HG03135 (cell line): ENCODE results near the gene AUNIP.
"Not testable (repeated sequence)": the region's sequence is repeated elsewhere in the genome, so short reads cannot be mapped to it uniquely, and the experiment has no call there.

ENCODE experiments used
- ATAC-seq: cut with Tn5 transposase; IDR thresholded peaks from one replicate; pipeline ENCODE4 v1.9.1; 2021; ENCODE audit warnings: mild to moderate bottlenecking, moderate library complexity; ENCODE audit not compliant: unreplicated experiment

Gene AUNIP

DNA sequence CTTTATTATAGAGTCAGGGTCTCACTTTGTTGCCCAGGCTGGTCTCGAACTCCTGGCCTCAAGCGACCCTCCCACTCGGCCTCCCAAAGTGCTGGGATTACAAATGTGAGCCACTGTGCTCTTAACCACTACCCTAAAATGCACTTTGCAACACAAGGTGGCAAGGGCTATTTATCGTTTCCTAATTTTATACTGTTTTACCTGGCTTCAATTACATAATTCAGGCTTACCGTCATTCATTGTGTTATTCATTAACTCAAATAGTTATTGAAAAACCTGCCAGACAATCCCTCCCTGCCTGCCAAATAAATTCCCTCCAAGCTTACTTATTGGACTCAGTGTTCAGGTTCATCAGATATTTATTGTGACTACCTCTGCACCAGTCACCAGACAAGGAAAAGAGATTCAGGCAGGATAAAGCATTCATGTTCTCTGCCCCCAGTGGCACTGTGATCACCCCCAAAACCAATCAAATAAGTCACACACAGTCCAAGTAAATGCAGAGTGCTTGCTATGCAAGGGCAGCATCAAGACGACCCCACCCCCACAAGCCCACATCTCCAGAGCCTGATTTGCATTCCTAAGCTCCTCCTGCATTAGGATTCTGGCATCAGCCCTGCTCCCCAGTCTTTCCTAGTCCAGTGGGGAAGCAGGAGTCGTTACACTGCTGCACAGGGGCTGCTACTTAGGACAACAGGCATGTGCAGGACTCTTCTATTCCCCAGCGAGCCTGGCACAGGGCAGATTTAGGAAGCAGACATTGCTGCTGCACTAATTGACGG lies 8.1 kb upstream of the AUNIP start:
- ATAC-seq, result no peak

DNA sequence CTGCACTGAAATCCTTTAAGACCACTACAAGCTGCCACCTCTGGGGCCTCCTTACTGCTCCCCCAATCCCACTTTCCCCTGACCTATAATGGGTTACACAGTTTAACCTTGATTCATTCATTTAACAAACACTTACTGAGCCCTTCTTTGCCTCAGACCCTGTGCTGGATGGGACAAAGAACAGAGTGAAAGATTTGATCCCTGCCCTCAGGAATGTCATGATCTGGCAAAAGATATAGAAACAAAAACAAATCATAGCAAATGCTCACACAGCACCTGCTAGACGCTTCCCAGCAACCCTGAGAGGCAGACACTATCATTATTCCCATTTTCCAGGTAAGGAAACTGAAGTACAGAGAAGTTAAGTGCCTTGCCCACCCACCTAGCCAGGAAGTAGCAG lies 7.0 kb upstream of the AUNIP start:
- ATAC-seq, result no peak

DNA sequence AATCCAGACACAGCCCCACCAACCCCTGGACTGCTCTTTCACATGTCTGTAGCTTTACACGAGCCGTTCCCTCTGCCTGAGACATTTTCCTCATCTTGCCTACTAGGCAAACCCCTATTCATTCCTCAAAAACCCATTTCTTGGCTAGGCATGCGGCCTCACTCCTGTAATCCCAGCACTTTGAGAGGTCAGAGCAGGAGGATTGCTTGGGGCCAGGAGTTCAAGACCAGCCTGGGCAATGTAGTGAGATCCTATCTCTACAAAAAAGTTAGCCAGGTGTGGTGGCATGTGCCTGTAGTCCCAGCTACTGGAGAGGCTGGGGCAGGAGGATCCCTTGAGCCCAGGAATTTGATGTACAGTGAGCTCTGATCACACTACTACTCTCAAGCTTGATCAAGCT lies 5.2 kb upstream of the AUNIP start:
- no peak for ATAC-seq

DNA sequence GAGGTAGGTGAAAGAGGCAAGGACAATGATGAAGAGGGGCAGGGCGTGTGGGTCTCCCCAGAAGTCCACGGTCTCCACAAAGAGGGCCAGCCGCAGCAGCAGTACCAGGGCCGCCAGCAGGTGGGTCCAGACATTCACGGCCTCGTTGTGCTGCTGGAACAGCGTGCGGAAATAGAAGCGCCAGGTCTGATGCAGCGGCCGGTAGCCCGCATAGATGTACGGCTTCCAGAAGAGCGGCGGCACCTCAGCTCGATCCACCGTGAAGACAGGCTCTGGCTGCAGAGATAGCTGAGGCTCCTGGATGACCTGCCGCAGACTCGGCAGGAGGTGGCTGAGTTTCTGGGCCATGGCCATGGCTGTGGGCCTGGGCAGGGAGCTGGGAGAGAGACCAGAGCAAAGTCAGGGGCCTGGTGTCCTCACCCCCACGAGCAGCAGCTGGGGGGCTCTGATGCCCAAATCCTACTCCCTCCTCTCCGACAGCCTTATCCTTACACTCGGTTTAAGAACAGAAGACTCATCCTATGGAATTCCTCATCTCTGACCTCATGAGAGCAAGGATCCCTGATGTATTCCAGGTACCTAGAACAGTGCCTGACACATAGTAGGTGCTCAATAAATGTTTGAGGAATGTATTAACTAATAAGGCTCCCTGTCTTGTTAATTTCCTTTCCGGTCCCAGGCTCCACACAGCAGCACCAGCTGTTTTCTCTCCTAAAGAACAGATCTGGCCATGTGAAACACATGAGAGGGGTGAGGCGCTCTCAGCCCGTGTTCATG lies 4.4 kb upstream of the AUNIP start:
- no peak for ATAC-seq

DNA sequence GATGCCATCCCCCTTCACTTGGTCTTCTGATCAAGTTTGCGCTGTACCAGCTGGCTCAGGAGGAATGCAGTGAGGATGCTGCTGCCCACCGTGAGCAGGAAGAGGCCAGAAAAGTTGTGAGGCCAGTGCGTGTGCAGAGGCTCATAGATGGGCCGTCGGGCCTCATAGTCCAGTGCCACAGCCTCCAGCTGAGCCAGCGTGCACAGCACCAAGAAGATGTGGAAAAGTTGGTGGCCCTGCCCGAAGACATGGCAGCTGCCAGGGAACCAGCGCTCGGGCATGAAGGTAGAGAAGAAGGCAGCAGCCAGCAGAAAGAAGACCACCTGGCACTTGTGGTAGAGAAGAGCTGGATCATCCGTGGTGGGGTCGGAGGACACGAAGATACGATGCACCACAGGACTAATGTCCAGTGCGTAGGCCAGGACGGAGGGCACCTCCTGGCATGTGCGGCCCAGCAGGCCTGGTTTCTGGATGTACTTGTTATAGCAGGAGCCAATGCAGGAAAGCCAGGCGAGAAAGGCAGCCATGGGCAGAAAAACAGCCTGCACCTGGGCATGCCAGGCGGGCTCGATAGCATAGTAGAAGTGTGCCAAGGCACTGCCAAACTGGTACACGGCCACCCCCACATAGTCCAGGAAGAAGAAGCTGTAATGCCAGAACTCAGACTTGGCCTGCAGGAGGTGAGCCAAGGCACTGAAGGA lies 3.7 kb upstream of the AUNIP start:
- ATAC-seq, result no peak

DNA sequence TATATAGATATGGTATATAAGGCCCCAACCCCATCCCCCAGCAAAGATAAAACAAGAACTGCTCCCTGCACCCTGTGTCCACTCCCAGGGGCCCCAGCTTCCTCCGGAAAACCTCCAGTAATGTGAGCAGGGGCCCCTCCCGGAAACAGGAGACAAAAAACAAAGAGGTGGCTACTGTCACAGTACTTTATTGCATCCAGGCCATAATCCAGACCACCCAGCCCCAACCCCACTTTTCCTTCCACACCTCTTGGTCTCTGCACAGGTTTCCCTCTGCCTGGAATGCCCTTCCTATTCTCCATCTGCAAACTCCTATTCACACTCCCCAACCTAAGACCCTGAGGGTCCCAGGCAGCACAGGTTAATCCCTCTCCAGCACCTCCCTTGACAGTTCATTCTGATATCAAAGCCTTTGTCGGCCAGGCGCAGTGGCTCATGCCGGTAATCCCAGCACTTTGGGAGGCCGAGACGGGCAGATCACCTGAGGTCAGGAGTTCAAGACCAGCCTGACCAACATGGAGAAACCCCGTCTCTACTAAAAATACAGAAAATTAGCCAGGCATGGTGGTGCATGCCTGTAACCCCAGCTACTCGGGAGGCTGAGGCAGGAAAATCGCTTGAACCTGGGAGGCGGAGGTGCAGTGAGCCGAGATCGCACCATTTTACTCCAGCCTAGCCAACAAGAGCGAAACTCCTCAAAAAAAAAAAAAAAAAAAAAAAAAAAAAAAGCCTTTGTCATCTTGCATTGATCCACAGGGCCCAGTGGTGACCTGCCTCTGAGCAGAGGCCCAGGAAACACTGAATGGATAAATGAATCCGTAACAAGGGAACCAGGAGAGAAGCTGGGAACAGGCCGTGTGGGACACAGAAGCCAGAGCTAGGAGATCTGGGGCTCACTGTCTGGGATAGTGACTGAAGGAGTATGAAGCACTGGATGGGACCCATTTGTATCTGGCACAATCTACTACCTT lies 2.3 kb upstream of the AUNIP start:
- ATAC-seq, result no peak

DNA sequence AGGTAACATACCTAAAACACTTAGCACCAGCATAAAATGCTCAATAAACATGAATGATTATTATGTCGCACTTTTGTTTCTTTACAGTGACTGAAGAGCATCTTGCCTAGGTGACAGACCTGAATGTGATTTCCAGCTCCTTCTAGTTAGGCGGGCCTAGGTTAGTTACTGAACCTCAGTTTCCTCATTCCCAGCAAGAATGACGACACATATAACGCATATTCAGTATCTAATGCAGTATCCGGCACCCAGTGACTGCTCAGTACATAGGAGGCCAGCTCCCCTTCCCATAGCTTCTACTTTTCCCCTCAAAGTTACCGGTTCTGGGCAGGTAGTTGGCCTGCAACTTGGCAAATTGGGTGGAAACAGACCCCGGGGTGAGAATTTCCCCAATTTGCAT lies 763 bp downstream of the AUNIP start:
- no peak for ATAC-seq

DNA sequence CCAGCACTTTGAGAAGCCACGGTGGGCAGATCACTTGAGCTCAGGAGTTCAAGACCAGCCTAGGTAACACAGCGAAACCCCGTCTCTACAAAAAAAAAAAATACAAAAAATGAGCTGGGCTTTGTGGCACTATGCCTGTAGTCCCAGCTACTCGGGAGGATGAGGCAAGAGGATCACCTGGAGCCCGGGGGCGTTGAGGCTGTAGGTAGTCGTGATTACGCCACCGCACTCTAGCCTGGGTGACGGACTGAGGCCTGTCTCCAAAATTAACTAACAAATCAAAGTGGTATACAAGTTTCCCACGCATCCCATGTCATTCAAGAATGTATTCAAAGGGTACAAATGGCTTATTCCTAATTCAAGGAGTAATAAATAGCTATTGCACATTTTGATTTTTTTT lies 2.4 kb downstream of the AUNIP start:
- no peak for ATAC-seq

DNA sequence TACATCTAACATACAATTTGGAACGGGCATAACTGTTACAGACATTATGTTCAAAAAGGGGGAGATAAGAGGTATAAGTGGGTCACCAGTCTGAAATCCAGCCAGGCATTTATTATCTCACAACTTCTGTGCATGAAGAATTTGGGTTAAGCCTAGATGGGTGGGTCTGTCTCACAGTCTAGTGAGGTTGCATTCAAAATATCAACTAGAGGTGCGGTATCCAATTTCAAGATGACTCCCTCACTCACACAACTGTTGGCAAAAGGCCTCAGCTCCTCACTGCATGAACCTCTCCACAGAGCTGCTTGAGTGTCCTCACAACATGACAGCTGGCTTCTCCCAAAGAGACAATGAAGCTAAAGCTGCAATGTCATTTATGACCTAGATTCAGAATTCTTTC lies 4.7 kb downstream of the AUNIP start:
- no peak for ATAC-seq

DNA sequence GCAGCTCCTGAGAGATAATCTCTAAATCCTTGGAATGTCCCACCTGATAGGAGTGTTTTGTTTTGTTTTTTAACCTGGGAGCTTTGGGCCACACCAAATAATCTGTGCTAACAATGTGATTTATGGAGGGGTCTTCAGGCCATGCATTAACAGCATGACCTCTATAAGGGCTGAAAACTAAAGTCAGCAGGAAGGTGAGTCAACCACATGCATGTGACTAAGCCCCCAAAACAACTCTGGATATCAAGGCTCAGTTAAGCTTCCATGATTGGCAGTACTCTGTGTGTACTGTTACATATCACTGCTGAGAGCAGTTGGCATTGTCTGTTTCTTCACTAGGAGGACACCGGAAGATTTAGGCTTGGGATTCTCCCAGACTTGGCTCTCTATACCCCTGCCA lies 10.7 kb downstream of the AUNIP start:
- ATAC-seq, result no peak

DNA sequence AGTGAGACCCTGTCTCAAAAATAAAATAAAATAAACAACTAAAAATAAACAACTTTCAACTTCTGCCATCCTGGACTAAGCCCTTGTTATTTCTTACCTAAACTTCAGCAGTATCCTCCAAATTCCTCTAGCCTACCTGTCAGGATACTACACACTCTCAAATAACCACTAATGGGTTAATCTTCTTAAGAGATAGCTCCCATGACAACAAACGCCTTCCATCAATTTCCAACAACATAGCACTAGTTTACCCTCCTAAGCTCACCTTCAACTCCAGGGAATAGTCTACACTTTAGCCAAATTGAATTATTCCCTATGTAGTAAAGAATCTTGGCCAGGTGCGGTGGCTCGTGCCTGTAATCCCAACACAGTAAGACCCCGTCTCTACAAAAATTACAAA lies 11.3 kb downstream of the AUNIP start:
- ATAC-seq, result no peak

DNA sequence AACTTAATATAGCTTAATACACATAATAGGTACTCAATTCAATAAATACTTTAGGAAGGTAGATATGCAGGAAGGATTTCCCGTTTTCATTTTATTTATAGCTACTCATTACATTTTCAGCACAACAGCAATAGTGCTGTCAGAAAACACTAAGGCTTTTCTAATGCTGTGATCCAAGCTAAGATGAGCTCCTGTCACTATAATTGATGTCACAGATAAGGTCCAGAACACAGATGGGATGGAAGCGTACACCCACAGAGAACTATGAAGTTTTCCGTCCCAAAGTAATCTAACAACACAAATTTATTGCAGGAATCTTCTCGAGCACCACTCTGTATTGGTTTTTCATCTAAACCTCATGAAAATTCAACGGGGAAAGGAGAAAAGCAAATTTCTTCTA lies 13.6 kb downstream of the AUNIP start:
- no peak for ATAC-seq

DNA sequence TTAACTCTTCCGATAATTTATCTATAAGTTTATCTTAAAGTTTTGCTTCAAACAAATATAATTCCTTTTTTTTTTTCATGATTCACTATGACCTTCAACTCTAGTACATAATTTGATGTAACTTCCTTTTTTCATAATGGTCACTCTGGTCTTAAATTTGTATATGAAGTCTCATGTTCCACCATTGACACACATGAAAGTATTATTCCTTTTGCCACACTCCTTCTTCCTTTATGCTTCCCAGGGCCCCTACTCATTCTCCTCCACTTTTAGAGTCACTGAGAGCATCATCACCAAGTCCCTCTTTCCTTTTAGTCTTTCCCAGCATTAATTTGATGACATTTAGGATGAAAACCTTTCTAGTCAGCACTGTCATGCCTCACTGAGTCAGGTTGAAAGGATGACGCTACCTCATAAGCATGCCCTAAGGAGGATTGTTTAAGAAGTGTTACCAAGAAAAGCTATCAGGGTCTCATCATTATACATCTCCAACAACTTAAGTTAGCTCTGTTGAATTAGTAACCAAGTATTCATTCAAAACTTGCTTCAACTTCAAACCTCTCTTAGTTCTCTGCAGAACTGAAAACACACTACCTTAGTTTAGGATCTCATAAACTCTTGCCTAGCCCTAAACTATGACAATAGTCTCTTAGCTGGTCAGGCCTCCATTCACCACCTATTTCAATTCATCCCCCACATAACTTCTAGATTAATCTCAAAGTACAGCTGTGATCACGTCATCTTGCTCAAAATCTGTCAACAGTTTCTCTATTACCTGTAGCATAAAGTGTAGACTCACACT lies 14.5 kb downstream of the AUNIP start:
- no peak for ATAC-seq

DNA sequence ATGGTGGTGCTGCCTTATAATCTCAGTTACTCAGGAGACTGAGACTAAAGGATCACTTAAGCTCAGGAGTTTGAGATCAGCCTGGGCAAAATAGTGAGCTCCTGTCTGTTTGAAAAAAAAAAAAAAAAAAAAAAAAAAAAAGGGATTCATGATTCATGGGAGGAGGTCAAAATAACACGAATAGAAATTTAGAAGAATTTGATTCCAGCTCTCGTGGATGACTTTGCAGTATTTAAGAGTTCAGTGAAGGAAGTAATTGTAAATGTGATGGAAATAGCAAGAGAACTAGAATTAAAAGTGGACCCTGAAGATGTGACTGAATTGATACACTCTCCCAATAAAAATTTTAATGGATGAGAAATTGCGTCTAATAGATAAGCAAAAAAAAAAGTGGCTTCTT lies 15.8 kb downstream of the AUNIP start:
- no peak for ATAC-seq

DNA sequence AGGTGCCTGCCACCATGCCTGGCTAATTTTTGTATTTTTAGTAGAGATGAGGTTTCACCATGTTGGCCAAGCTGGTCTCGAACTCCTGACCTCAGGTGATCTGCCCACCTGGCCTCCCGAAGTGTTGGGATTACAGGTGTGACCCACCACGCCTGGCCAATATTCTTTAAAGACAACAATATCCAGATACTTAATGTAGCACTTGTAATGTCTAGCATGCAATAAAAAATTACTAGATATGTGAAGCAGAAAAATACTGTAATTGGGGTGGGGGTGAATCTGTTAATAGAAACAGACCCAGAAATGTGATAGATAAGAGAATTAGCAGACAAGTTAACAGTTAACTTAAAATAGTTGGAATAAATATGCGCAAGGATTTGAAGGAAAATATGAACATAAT lies 19.4 kb downstream of the AUNIP start:
- ATAC-seq, result not testable (repeated sequence)

DNA sequence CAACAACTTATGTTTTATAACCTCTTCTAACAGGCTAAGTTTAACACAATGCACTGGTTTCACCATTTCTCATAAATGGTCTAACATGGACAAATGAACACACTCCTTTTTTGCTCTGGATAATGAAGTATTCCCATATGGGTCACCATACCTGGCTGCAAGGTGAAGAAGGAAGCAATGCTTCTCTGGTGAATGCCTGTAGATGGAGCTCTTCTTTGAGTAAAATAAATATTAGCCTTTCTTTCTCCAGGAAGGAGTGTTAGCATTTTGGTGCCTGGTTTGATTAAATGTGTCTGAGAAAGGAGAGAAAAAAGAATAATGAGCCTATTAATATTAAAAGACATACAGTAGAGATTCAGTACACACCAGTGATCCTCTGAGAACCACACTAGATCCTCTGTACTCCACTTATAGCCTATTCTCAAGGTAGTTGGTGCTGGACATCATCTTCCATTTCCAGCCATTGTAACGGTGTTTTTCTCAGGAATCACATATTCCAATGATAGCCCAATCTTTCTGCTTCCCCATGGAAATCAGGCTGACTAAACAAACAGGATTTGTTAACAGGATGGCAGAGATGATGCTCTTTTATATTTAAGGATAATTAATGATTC lies 21.9 kb downstream of the AUNIP start:
- no peak for ATAC-seq

DNA sequence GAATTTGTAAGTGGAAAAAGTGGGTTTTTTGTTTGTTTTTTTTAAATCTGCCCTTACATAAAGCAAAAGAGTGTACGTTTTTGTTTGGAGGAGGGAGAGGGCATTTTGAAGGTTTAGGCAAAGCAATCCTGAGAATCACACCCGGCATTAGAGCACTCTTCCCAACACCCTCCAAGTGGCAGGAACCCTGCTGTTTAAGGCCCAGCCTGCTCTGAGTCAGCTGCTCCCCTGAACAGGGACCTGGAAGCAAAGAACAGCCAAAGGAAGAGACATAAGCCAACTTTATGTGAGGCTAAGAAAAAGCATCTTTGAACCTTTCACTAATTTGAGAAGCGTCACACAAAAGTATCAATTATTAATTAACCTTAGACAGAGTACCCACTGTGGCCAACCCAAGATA lies 22.6 kb downstream of the AUNIP start:
- no peak for ATAC-seq

DNA sequence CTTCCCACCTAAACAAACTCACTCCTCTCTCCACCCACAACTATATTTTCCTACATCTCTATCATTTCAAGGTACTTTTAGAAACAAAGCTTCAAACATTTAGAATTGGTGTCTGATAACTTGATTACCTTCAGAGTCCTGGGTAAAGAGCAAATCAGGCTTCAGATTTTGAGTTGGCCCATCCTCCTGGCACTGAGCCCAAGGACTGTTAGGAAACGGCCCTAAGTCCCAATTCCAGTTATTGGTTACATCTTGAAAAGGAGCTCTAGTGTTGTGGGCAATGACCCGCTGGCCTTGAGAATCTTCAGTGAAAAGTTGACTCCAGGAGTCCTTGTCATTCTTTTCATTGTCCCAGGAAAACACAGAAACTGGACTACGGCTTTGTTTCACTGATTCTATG lies 24.4 kb downstream of the AUNIP start:
- no peak for ATAC-seq

DNA sequence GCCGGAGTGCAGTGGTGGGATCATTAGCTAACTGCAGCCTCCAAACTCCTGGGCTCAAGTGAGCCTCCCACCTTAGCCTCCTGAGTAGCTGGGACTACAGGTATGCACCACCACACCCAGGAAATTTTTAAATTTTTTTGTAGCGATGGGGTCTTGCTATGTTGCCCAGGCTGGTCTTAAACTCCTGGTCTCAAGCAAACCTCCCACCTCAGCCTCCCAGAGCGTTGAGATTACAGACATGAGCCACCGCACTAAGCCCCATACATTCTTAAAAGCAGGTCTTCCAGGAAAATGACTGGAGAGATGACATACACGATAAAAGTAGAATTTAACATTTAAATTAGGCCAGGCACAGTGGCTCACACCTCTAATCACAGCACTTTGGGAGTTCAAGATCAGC lies 26.1 kb downstream of the AUNIP start:
- no peak for ATAC-seq
